HG03469 (cell line): ENCODE measurements around the gene IPCEF1.
"Not testable (repeated sequence)": the region's sequence is repeated elsewhere in the genome, so short reads cannot be mapped to it uniquely, and the experiment has no call there.

Experiments used
- ATAC-seq: cut with Tn5 transposase; IDR thresholded peaks from one replicate; pipeline ENCODE4 v1.9.1; 2021; ENCODE audit warnings: mild to moderate bottlenecking, moderate library complexity, moderate number of reproducible peaks; ENCODE audit not compliant: unreplicated experiment

IPCEF1 gene

GRCh38 chr6:154337406-154338005, 19.1 kb downstream of the IPCEF1 start:
- ATAC-seq, result no peak

- ATAC-seq, result not testable (repeated sequence)
These were observed 22.5 kb downstream of the IPCEF1 start for GRCh38 chr6:154334147-154334546.

- no peak for ATAC-seq
These were observed 24.9 kb downstream of the IPCEF1 start for GRCh38 chr6:154331750-154332149.

GRCh38 chr6:154329350-154330170, 27.0 kb downstream of the IPCEF1 start:
- no peak for ATAC-seq

GRCh38 chr6:154327313-154327712, 29.3 kb downstream of the IPCEF1 start:
- not testable (repeated sequence) for ATAC-seq

GRCh38 chr6:154325142-154325541, 31.5 kb downstream of the IPCEF1 start:
- ATAC-seq, result no peak

- no peak for ATAC-seq
These were observed 36.4 kb downstream of the IPCEF1 start for GRCh38 chr6:154320181-154320580.

GRCh38 chr6:154319231-154319858, 37.3 kb downstream of the IPCEF1 start:
- no peak for ATAC-seq

- ATAC-seq, result no peak
These were observed 37.9 kb downstream of the IPCEF1 start for GRCh38 chr6:154318721-154319120.

GRCh38 chr6:154316131-154316530, 40.5 kb downstream of the IPCEF1 start:
- ATAC-seq, result no peak

GRCh38 chr6:154314084-154314483, 42.5 kb downstream of the IPCEF1 start:
- ATAC-seq, result no peak

GRCh38 chr6:154308986-154309385, 47.6 kb downstream of the IPCEF1 start:
- no peak for ATAC-seq

GRCh38 chr6:154307696-154308425, 48.7 kb downstream of the IPCEF1 start:
- ATAC-seq, result no peak

- not testable (repeated sequence) for ATAC-seq
These were observed 49.5 kb downstream of the IPCEF1 start for GRCh38 chr6:154307147-154307546.

GRCh38 chr6:154306696-154307095, 49.9 kb downstream of the IPCEF1 start:
- peak; percentile 29 for ATAC-seq

- no peak for ATAC-seq
These were observed 52.4 kb downstream of the IPCEF1 start for GRCh38 chr6:154304191-154304590.

GRCh38 chr6:154303642-154304041, 53.0 kb downstream of the IPCEF1 start:
- not testable (repeated sequence) for ATAC-seq

- peak; percentile 91 for ATAC-seq
These were observed 54.5 kb downstream of the IPCEF1 start for GRCh38 chr6:154301839-154302752.

GRCh38 chr6:154301086-154301625, 55.4 kb downstream of the IPCEF1 start:
- ATAC-seq, result no peak

GRCh38 chr6:154298297-154298696, 58.3 kb downstream of the IPCEF1 start:
- no peak for ATAC-seq
